Measurements from ENCODE around the gene CDH15. TPM values are rescaled to one million over a fixed set of nuclear protein-coding genes. Genes with fewer than 3 reads are reported as not detected.

Gene CDH15
- total and polyA plus RNA-seq, 9 of the 15 experiments (the other 6 are each of a cell fraction or from before 2014, with no cell fraction given), result 0.07 to 0.18 TPM; not detected in 7

- TF ChIP-seq IRF9 (tag; IDR thresholded peaks at IDR 0.05) (no peak), CHD4 (IDR thresholded peaks at IDR 0.05; ENCODE audit: insufficient read depth, insufficient replicate concordance, low read depth, low read length, poor library complexity, severe bottlenecking) (no peak), ZFP36 (IDR thresholded peaks at IDR 0.05; ENCODE audit: low read depth, low read length, partially characterized antibody) (no peak), ZBTB26 (CRISPR knock-in tag; IDR thresholded peaks at IDR 0.05) (peak; percentile 75; the same call in 1 of the 2 replicates), RBM34 (IDR thresholded peaks at IDR 0.05; ENCODE audit: borderline replicate concordance, insufficient read depth, low read length) (no peak), SAP30 (IDR thresholded peaks at IDR 0.05; ENCODE audit: borderline replicate concordance, insufficient read depth, low read depth, low read length, poor library complexity, severe bottlenecking) (peak; percentile 58), RAD51 (IDR thresholded peaks at IDR 0.05; ENCODE audit: borderline replicate concordance, low read depth) (no peak), ZFP30 (CRISPR knock-in tag; IDR thresholded peaks at IDR 0.05; ENCODE audit: borderline replicate concordance) (no peak), ZBTB1 (CRISPR knock-in tag; IDR thresholded peaks at IDR 0.05; ENCODE audit: borderline replicate concordance, low read depth) (no peak), ZSCAN29 (IDR thresholded peaks at IDR 0.05) (0 out of 2 replicates have a peak, but pooled peaks have one; percentile 43), ZNF511 (CRISPR knock-in tag; IDR thresholded peaks at IDR 0.05) (peak; percentile 9; the same call in 1 of the 2 replicates), KAT7 (CRISPR knock-in tag; IDR thresholded peaks at IDR 0.05; ENCODE audit: borderline replicate concordance) (peak; percentile 74; the same call in 1 of the 2 replicates), ZNF76 (CRISPR knock-in tag; IDR thresholded peaks at IDR 0.05; ENCODE audit: borderline replicate concordance) (no peak), RBM22 (IDR thresholded peaks at IDR 0.05; ENCODE audit: low read depth, low read length, poor library complexity, severe bottlenecking) (peak; percentile 64), CREB5 (CRISPR knock-in tag; IDR thresholded peaks at IDR 0.05) (no peak), ZNF639 (CRISPR knock-in tag; conservative IDR thresholded peaks at IDR 0.05 in 1 of 2, IDR thresholded peaks at IDR 0.05 in 1 of 2) (peak in 1 of 2 experiments; percentile 94; a peak in 2 of 4 replicates), ZNF316 (IDR thresholded peaks at IDR 0.05) (no peak), GABPB1 (CRISPR knock-in tag; IDR thresholded peaks at IDR 0.05) (peak; percentile 99)
These were observed 69.8 kb downstream of the CDH15 start (continued) for GRCh38 chr16:89241187-89242007.

All from K562 (cell line).